GM21367 (cell line): Measurements from ENCODE around the gene ZNF813.
"Not testable (repeated sequence)": the region's sequence is repeated elsewhere in the genome, so short reads cannot be mapped to it uniquely, and the experiment has no call there.

ENCODE experiments used
- ATAC-seq: cut with Tn5 transposase; IDR thresholded peaks from one replicate; pipeline ENCODE4 v1.9.1; 2021; ENCODE audit not compliant: unreplicated experiment

Gene ZNF813

GRCh38 chr19:53483751-53484150, 16.2 kb downstream of the ZNF813 start:
- not testable (repeated sequence) for ATAC-seq

- no peak for ATAC-seq
These were observed 17.8 kb downstream of the ZNF813 start for GRCh38 chr19:53485046-53486004.

GRCh38 chr19:53492153-53492552, 24.6 kb downstream of the ZNF813 start:
- ATAC-seq = no peak

- not testable (repeated sequence) for ATAC-seq
These were observed 29.9 kb downstream of the ZNF813 start for GRCh38 chr19:53497311-53498023.

GRCh38 chr19:53498024-53498395, 30.5 kb downstream of the ZNF813 start:
- not testable (repeated sequence) for ATAC-seq

GRCh38 chr19:53503151-53503550, 35.6 kb downstream of the ZNF813 start:
- not testable (repeated sequence) for ATAC-seq

GRCh38 chr19:53503671-53504364, 36.3 kb downstream of the ZNF813 start:
- ATAC-seq = not testable (repeated sequence)

GRCh38 chr19:53504365-53504703, 36.8 kb downstream of the ZNF813 start:
- not testable (repeated sequence) for ATAC-seq

- ATAC-seq = no peak
These were observed 37.4 kb downstream of the ZNF813 start for GRCh38 chr19:53504885-53505284.

GRCh38 chr19:53506728-53507127, 39.2 kb downstream of the ZNF813 start:
- no peak for ATAC-seq

- no peak for ATAC-seq
These were observed 40.2 kb downstream of the ZNF813 start for GRCh38 chr19:53507523-53508442.

- no peak for ATAC-seq
These were observed 41.9 kb downstream of the ZNF813 start for GRCh38 chr19:53509443-53509842.

GRCh38 chr19:53509845-53510244, 42.3 kb downstream of the ZNF813 start:
- ATAC-seq = no peak

GRCh38 chr19:53511357-53511756, 43.8 kb downstream of the ZNF813 start:
- no peak for ATAC-seq

- no peak for ATAC-seq
These were observed 44.4 kb downstream of the ZNF813 start for GRCh38 chr19:53511933-53512374.

- not testable (repeated sequence) for ATAC-seq
These were observed 47.5 kb downstream of the ZNF813 start for GRCh38 chr19:53515047-53515446.

GRCh38 chr19:53517114-53517741, 49.7 kb downstream of the ZNF813 start:
- no peak for ATAC-seq

GRCh38 chr19:53518121-53518520, 50.6 kb downstream of the ZNF813 start:
- no peak for ATAC-seq

GRCh38 chr19:53518716-53519115, 51.2 kb downstream of the ZNF813 start:
- no peak for ATAC-seq

GRCh38 chr19:53519446-53519845, 51.9 kb downstream of the ZNF813 start:
- ATAC-seq = no peak
